Liver (tissue), 9 donors: ENCODE data around the gene HPCAL1. TPM values are rescaled to one million over a fixed set of nuclear protein-coding genes. Genes with fewer than 3 reads are reported as not detected.
"Not testable (repeated sequence)": the region's sequence is repeated elsewhere in the genome, so short reads cannot be mapped to it uniquely, and the experiment has no call there.

Experiments
- DNase-seq: peaks from one replicate; pipeline ENCODE4 v3.0.0-alpha.2; 2017; ENCODE audit warnings: low spot score
- H3K27ac ChIP-seq, 2 donors: one replicate each; pipeline ENCODE4 v1.7.0; 2013; ENCODE audit warnings: inconsistent platforms in 2 of 2, low read length in 2 of 2, control low read depth in 1 of 2, low read depth in 1 of 2, mild to moderate bottlenecking in 1 of 2
- H3K27me3 ChIP-seq, 4 donors: one replicate each; pipeline versions ENCODE4 v1.6.1 to v1.7.0; 2013; ENCODE audit warnings: low read length in 3 of 4, inconsistent platforms in 1 of 4, mild to moderate bottlenecking in 1 of 4, moderate library complexity in 1 of 4; ENCODE audit not compliant: control insufficient read depth in 4 of 4, insufficient read depth in 4 of 4
- H3K36me3 ChIP-seq, 4 donors: one replicate each; pipeline versions ENCODE4 v1.6.1 to v1.7.0; 2013; ENCODE audit warnings: low read length in 3 of 4, mild to moderate bottlenecking in 3 of 4, low read depth in 1 of 4, moderate library complexity in 1 of 4; ENCODE audit not compliant: control insufficient read depth in 4 of 4, insufficient read depth in 3 of 4
- H3K4me1 ChIP-seq, 4 donors: one replicate each; pipeline versions ENCODE4 v1.6.1 to v1.7.0; 2013; ENCODE audit warnings: low read length in 3 of 4, mild to moderate bottlenecking in 3 of 4, moderate library complexity in 1 of 4; ENCODE audit not compliant: control insufficient read depth in 4 of 4, insufficient read depth in 4 of 4
- H3K4me3 ChIP-seq, 3 donors: one replicate each; pipeline versions ENCODE4 v1.6.1 to v1.7.0; 2013; ENCODE audit warnings: low read length in 3 of 3, control low read depth in 1 of 3, low read depth in 1 of 3, mild to moderate bottlenecking in 1 of 3
- H3K9ac ChIP-seq, 2 donors: one replicate each; pipeline ENCODE4 v1.7.0; 2013; ENCODE audit warnings: low read length in 2 of 2, mild to moderate bottlenecking in 2 of 2, moderate library complexity in 2 of 2, control low read depth in 1 of 2, low read depth in 1 of 2
- H3K9me3 ChIP-seq, 4 donors: one replicate each; pipeline versions ENCODE4 v1.6.1 to v1.7.0; 2013; ENCODE audit warnings: low read length in 3 of 4; ENCODE audit not compliant: control insufficient read depth in 4 of 4
- FOXA1 ChIP-seq: IDR thresholded peaks from 2 replicates; pipeline ENCODE4 v1.6.1; 2016; ENCODE audit warnings: antibody characterized with exemption
- HNF4G ChIP-seq: IDR thresholded peaks from 2 replicates; pipeline ENCODE4 v1.6.1; 2016; ENCODE audit warnings: antibody characterized with exemption
- JUND ChIP-seq, 2 donors: IDR thresholded peaks; 2 replicates each; pipeline ENCODE4 v1.6.1; 2016; ENCODE audit warnings: antibody characterized with exemption in 2 of 2
- NR2F2 ChIP-seq: IDR thresholded peaks from 2 replicates; pipeline ENCODE4 v1.6.1; 2016; ENCODE audit warnings: antibody characterized with exemption
- RAD21 ChIP-seq, 2 donors: IDR thresholded peaks; 2 replicates each; pipeline ENCODE4 v1.6.1; 2016; ENCODE audit warnings: antibody characterized with exemption in 2 of 2, mild to moderate bottlenecking in 2 of 2
- RXRA ChIP-seq, 2 donors: IDR thresholded peaks; 2 replicates each; pipeline ENCODE4 v1.6.1; 2017 to 2018; ENCODE audit warnings: antibody characterized with exemption in 2 of 2, mild to moderate bottlenecking in 1 of 2
- SP1 ChIP-seq: IDR thresholded peaks from 2 replicates; pipeline ENCODE4 v1.6.1; 2018; ENCODE audit warnings: antibody characterized with exemption, mild to moderate bottlenecking
- TAF1 ChIP-seq: conservative IDR thresholded peaks from 2 replicates; pipeline ENCODE4 v1.6.1; 2016; ENCODE audit warnings: antibody characterized with exemption, mild to moderate bottlenecking
- YY1 ChIP-seq: IDR thresholded peaks from 2 replicates; pipeline ENCODE4 v1.6.1; 2016; ENCODE audit warnings: antibody characterized with exemption, mild to moderate bottlenecking
- WGBS: extraction: QIAGEN DNeasy Blood & Tissue Kit; methylation state at CpG from one replicate; pipeline ENCODE4 v1.1.7; 2013; 5-methylcytosine and 5-hydroxymethylcytosine counted together
- polyA plus RNA-seq, 2 donors: library from polyadenylated mRNA; stranded (reverse) in 1 of 2; unstranded in 1 of 2; fragments of 200-250 nt in 1 of 2; fragments of >200 nt in 1 of 2; fragmentation: Nextera tagmentation in 1 of 2; extraction: Ambion mirVana in 1 of 2; gene quantifications; one replicate each; pipeline versions ENCODE4 v1.2.1 to v1.2.3, GENCODE V29; 2013 to 2015
- total RNA-seq, 2 donors: library from RNA; depleted of rRNA; stranded (reverse); fragments of >200 nt; gene quantifications; one replicate each; pipeline ENCODE4 v1.2.3, GENCODE V29; 2014
- TF ChIP-seq, protein P1 (sequence below): IDR thresholded peaks from 2 replicates; pipeline ENCODE4 v1.6.1; 2016; ENCODE audit warnings: antibody characterized with exemption
- TF ChIP-seq, protein P2 (sequence below): IDR thresholded peaks from 2 replicates; pipeline ENCODE4 v1.6.1; 2016; ENCODE audit warnings: antibody characterized with exemption
- TF ChIP-seq, protein P3 (sequence below): IDR thresholded peaks from 2 replicates; pipeline ENCODE4 v1.6.1; 2016; ENCODE audit warnings: antibody characterized with exemption
- donor health status: healthy.
- donor health status: healthy.
- donor health status: healthy.
- donor health status: healthy.
- donor health status: healthy.

HPCAL1 gene
- total and polyA plus RNA-seq, 4 donors: 17.3 to 27.9 (median 22.9) TPM

DNA sequence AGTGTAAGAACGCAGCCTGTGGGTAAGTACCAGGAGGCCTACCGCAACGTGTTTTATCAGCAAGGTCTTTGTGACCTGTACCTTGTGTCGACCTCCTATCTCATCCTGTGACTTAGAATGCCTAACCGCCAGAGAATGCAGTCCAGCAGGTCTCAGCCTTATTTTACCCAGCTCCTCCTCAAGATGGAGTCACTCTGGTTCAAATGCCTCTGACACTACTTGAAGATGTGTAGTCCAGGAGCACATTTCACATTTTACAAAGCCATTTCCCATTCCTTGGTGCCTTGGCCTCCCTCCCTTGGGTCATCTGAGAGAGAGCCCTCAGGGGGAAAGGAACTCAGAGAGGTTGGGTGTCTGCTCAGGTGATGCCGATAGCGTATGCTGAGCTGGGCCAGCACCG lies 6.6 kb upstream of the HPCAL1 start:
- WGBS: 94% methylated on average over 8 of the region's 8 CpGs

DNA sequence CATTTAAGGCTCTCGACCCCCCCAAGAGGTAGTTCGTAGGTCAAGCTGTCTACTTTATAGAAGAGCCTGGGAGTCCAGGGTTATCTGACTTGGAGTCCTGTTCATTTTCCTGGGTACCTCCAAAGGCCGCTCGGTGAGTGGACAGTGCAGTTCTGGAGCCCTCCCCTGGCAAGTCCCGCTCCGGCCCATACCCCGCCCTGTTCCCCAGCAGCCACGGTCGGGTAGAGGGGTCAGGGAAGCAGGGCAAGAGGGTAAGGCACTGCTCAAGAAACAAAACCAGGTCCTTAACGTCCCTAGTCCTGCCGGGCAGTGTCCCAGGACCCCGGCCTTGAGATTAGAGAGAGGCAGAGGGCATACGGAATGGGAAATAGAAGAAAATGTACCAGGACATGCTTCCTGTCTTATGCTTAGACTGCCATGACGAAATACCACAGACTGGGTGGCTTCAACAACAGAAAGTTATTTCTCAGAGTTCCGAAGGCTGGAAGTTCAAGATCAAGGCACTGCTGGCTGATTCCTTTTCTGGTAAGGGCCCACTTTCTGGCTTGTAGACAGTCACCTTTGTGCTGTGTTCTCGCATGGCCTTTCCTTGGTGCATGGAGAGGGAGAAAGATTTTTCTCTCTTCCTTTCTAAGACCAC lies 5.4 kb upstream of the HPCAL1 start:
- Histone ChIP-seq H3K9ac (no peak overlapping the region), H3K9me3 (no peaks in the 10 kb centered on the region), H3K4me1 (peaks cover 2 to 16% (median 9%) of the 10 kb centered on the region in 4 donors), H3K27ac (peak overlapping the region; percentile 51 to 75), H3K36me3 (no peaks in the 10 kb centered on the region), H3K27me3 (no peaks in the 10 kb centered on the region), H3K4me3 (no peak overlapping the region)
- no peak for DNase-seq
- TF ChIP-seq NR2F2 (peak; percentile 70), RAD21 (IDR thresholded peaks at IDR 0.05) (no peak)
- WGBS: 79% methylated on average over 16 of the region's 16 CpGs

More for the DNA sequence above, 6.6 kb upstream of the HPCAL1 start:
- no peak overlapping the region for H3K4me3 ChIP-seq
- no peaks in the 10 kb centered on the region for H3K36me3 ChIP-seq
- H3K9ac ChIP-seq: no peak overlapping the region
- no peak for DNase-seq
- H3K9me3 ChIP-seq: no peaks in the 10 kb centered on the region
- no peaks in the 10 kb centered on the region for H3K27me3 ChIP-seq
- no peak overlapping the region for H3K27ac ChIP-seq
- TF ChIP-seq, protein P1, sequence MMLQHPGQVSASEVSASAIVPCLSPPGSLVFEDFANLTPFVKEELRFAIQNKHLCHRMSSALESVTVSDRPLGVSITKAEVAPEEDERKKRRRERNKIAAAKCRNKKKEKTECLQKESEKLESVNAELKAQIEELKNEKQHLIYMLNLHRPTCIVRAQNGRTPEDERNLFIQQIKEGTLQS: no peak
- peaks cover 2 to 14% (median 8%) of the 10 kb centered on the region in 4 donors for H3K4me1 ChIP-seq

DNA sequence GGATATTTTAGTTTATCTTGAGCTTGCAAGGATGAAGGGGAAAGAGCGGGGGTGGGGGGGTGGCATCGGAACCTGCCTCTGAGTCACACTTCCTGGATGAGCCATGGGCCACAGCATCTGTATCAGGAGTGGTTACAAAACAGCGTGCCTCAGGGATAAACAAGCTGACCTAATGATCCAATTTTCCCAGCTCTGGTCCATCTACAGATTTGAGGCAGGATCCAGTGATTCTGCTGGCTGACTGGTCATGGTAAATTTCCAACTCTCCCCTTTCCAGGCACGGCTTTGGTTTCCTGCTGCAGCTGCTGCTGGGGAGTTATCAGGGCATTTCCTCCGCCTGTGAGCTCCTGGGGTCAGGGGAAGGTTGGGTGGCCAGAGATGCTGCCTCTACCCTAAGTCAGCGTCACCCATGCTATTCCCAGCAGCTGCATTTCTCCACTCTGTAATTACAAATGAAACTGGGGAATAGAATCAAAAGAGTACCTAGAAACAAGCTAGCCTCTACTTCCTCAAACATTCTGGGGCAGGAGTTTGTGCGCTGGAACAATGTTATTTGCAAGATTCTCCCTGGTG lies 4.7 kb upstream of the HPCAL1 start:
- Histone ChIP-seq H3K4me3 (no peak overlapping the region), H3K27ac (peak overlapping the region; percentile 51 to 75), H3K9ac (no peak overlapping the region), H3K9me3 (no peaks in the 10 kb centered on the region), H3K36me3 (no peaks in the 10 kb centered on the region), H3K27me3 (no peaks in the 10 kb centered on the region), H3K4me1 (peaks cover 2 to 16% (median 9%) of the 10 kb centered on the region in 4 donors)
- no peak for DNase-seq
- TF ChIP-seq NR2F2: peak; percentile 94
- no peak for TF ChIP-seq HNF4G
- TF ChIP-seq TAF1: no peak
- TF ChIP-seq RXRA (IDR thresholded peaks at IDR 0.05): peak; percentile 29 to 39
- no peak for TF ChIP-seq RAD21 (IDR thresholded peaks at IDR 0.05)
- peak; percentile 59 for TF ChIP-seq SP1
- TF ChIP-seq, protein P2, sequence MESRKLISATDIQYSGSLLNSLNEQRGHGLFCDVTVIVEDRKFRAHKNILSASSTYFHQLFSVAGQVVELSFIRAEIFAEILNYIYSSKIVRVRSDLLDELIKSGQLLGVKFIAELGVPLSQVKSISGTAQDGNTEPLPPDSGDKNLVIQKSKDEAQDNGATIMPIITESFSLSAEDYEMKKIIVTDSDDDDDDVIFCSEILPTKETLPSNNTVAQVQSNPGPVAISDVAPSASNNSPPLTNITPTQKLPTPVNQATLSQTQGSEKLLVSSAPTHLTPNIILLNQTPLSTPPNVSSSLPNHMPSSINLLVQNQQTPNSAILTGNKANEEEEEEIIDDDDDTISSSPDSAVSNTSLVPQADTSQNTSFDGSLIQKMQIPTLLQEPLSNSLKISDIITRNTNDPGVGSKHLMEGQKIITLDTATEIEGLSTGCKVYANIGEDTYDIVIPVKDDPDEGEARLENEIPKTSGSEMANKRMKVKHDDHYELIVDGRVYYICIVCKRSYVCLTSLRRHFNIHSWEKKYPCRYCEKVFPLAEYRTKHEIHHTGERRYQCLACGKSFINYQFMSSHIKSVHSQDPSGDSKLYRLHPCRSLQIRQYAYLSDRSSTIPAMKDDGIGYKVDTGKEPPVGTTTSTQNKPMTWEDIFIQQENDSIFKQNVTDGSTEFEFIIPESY: no peak
- TF ChIP-seq JUND (IDR thresholded peaks at IDR 0.05): peak; percentile 53 to 54
- TF ChIP-seq YY1: no peak
- TF ChIP-seq, protein P3, sequence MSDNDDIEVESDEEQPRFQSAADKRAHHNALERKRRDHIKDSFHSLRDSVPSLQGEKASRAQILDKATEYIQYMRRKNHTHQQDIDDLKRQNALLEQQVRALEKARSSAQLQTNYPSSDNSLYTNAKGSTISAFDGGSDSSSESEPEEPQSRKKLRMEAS: peak; percentile 31
- TF ChIP-seq FOXA1: no peak
- TF ChIP-seq, protein P1: no peak
- 66% methylated on average over 7 of the region's 7 CpGs for WGBS

DNA sequence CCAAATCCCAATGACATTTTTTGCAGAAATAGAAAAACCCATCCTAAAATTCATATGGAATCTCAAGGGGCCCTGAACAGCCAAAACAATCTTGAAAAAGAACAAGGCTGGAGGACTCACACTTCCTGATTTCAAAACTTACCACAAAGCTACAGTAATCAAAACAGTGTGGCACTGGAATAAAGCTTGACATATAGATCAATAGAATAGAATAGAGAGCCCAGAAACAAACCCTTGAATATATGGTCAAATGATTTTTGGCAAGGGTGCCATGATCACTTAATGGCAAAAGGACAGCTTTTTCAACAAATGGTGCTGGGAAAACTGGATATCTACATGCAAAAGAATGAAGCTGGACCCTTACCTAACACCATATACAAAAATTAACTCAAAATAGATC lies 3.9 kb upstream of the HPCAL1 start:
- peaks cover 2 to 18% (median 9%) of the 10 kb centered on the region in 4 donors for H3K4me1 ChIP-seq
- not testable (repeated sequence) for H3K4me3 ChIP-seq, H3K9me3 ChIP-seq, H3K27me3 ChIP-seq, H3K36me3 ChIP-seq, DNase-seq, H3K9ac ChIP-seq
- peak overlapping the region in 1 of 2 donors; percentile 75 for H3K27ac ChIP-seq
